ENCODE results near the gene PNRC1. TPM values are rescaled to one million over a fixed set of nuclear protein-coding genes. Genes with fewer than 3 reads are reported as not detected.
A peak's percentile ranks its signal among the peaks of the same experiment; 100 is the strongest.

PNRC1 gene
- total RNA-seq, 2 experiments from 2014 or later = 130 to 131 TPM

- ChIA-PET POLR2A (interaction anchor here (7.0 kb wide), 1 partner anchor 13 kb away, joined by 62 read pairs; the partner anchor contains the start of gene PNRC1), CTCF (no interaction called here)
- no peak for DNase-seq
- H3K36me3 Mint-ChIP-seq (ENCODE audit: low read depth) = no peaks in the 10 kb centered on the region
- H3K4me1 Mint-ChIP-seq = no peaks in the 10 kb centered on the region
- H3K27ac Mint-ChIP-seq = no peak overlapping the region
- no peak overlapping the region for H3K4me3 Mint-ChIP-seq
- no peaks in the 10 kb centered on the region for H3K9me3 Mint-ChIP-seq
- H3K27me3 Mint-ChIP-seq = peaks cover 12% of the 10 kb centered on the region
Measured at GRCh38 chr6:89066940-89067646, 13.5 kb upstream of the PNRC1 start.

DNA sequence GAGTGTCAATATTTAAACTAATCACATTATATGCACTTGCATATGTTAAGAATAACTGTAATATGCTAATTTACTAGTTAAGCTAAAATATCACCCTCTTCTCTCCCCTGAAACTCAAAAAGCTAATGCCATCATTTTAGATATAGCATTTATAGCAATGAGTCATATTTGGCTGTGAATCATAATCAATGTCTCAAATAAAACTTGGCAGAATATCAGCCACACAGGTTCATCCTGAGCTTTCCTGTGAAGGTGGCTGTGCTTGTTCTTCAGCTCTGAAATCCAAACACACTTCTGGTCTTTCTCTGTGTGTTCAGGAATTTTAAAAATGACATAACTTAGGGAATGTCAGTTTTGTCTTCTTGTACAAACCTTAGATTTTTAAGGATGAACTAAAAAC is 12.8 kb upstream of the PNRC1 start:
- DNase-seq = no peak
- Mint-ChIP-seq H3K36me3 (ENCODE audit: low read depth) (no peaks in the 10 kb centered on the region), H3K27me3 (peaks cover 12% of the 10 kb centered on the region), H3K4me3 (no peak overlapping the region), H3K9me3 (no peaks in the 10 kb centered on the region), H3K27ac (no peak overlapping the region), H3K4me1 (no peaks in the 10 kb centered on the region)
- ChIA-PET CTCF (no interaction called here), POLR2A (interaction anchor here (7.0 kb wide), 1 partner anchor 13 kb away, joined by 62 read pairs; the partner anchor contains the start of gene PNRC1)

- H3K27me3 Mint-ChIP-seq = peaks cover 12% of the 10 kb centered on the region
- POLR2A ChIA-PET = interaction anchor here (7.0 kb wide), 1 partner anchor 12 kb away, joined by 62 read pairs; the partner anchor contains the start of gene PNRC1
- H3K9me3 Mint-ChIP-seq = no peaks in the 10 kb centered on the region
- CTCF ChIA-PET = no interaction called here
- H3K4me3 Mint-ChIP-seq = no peak overlapping the region
- DNase-seq = no peak
- H3K27ac Mint-ChIP-seq = no peak overlapping the region
- H3K4me1 Mint-ChIP-seq = no peaks in the 10 kb centered on the region
- H3K36me3 Mint-ChIP-seq (ENCODE audit: low read depth) = no peaks in the 10 kb centered on the region
Measured at GRCh38 chr6:89068695-89069094, 11.9 kb upstream of the PNRC1 start.

- ChIA-PET POLR2A (interaction anchor here (7.0 kb wide), 1 partner anchor 11 kb away, joined by 62 read pairs; the partner anchor contains the start of gene PNRC1), CTCF (interaction anchor here (1.7 kb wide), 1 partner anchor 10 kb away, joined by 5 read pairs; no protein-coding TSS in a partner anchor)
- Mint-ChIP-seq H3K27me3 (peaks cover 12% of the 10 kb centered on the region), H3K9me3 (no peaks in the 10 kb centered on the region), H3K4me3 (no peak overlapping the region), H3K4me1 (no peaks in the 10 kb centered on the region), H3K27ac (no peak overlapping the region), H3K36me3 (ENCODE audit: low read depth) (no peaks in the 10 kb centered on the region)
- no peak for DNase-seq
Measured at GRCh38 chr6:89069536-89070163, 10.9 kb upstream of the PNRC1 start.

- no peak for DNase-seq
- CTCF ChIA-PET = interaction anchor here (1.7 kb wide), 1 partner anchor 8 kb away, joined by 5 read pairs; no protein-coding TSS in a partner anchor
- POLR2A ChIA-PET = interaction anchor here (7.0 kb wide), 1 partner anchor 9 kb away, joined by 62 read pairs; the partner anchor contains the start of gene PNRC1
- peaks cover 12% of the 10 kb centered on the region for H3K27me3 Mint-ChIP-seq
- H3K4me1 Mint-ChIP-seq = no peaks in the 10 kb centered on the region
- H3K27ac Mint-ChIP-seq = no peak overlapping the region
- H3K4me3 Mint-ChIP-seq = no peak overlapping the region
- no peaks in the 10 kb centered on the region for H3K9me3 Mint-ChIP-seq
- H3K36me3 Mint-ChIP-seq (ENCODE audit: low read depth) = no peaks in the 10 kb centered on the region
Measured at GRCh38 chr6:89071036-89071435, 9.5 kb upstream of the PNRC1 start.

- Mint-ChIP-seq H3K9me3 (no peaks in the 10 kb centered on the region), H3K4me3 (no peak overlapping the region), H3K4me1 (no peaks in the 10 kb centered on the region), H3K36me3 (ENCODE audit: low read depth) (no peaks in the 10 kb centered on the region), H3K27ac (no peak overlapping the region), H3K27me3 (peaks cover 4% of the 10 kb centered on the region)
- ChIA-PET POLR2A (interaction anchor here (0.8 to 7.0 kb wide), 3 partner anchors 7 to 73 kb away, joined by 3 to 62 read pairs (median 5); partner anchors contain the start of genes PM20D2 and PNRC1), CTCF (interaction anchor here (0.6 kb wide), 1 partner anchor 682 kb away, joined by 3 read pairs; no protein-coding TSS in a partner anchor)
- no peak for DNase-seq
Measured at GRCh38 chr6:89073014-89073620, 7.4 kb upstream of the PNRC1 start.

- Mint-ChIP-seq H3K27me3 (peaks cover 4% of the 10 kb centered on the region), H3K9me3 (no peaks in the 10 kb centered on the region), H3K4me3 (no peak overlapping the region), H3K36me3 (ENCODE audit: low read depth) (no peaks in the 10 kb centered on the region), H3K27ac (no peak overlapping the region), H3K4me1 (peaks cover 4% of the 10 kb centered on the region)
- ChIA-PET POLR2A (no interaction called here), CTCF (interaction anchor here (1.1 kb wide), 1 partner anchor 91 kb away, joined by 6 read pairs; no protein-coding TSS in a partner anchor)
- no peak for DNase-seq
Measured at GRCh38 chr6:89073840-89074239, 6.7 kb upstream of the PNRC1 start.

- CTCF ChIA-PET = interaction anchor here (0.6 to 3.2 kb wide), 17 partner anchors 9 to 297 kb away, joined by 3 to 32 read pairs (median 4); partner anchors contain the start of genes PM20D2, RNGTT and SRSF12
- peak; percentile 72 for DNase-seq
- peaks cover 28% of the 10 kb centered on the region for H3K4me1 Mint-ChIP-seq
- H3K9me3 Mint-ChIP-seq = no peaks in the 10 kb centered on the region
- H3K27ac Mint-ChIP-seq = peak overlapping the region; percentile 99
- peaks cover 30% of the 10 kb centered on the region for H3K36me3 Mint-ChIP-seq (ENCODE audit: low read depth)
- POLR2A ChIA-PET = interaction anchor here (0.8 to 9.9 kb wide), 42 partner anchors 9 to 1927 kb away, joined by 3 to 178 read pairs (median 4); partner anchors contain the start of genes LYRM2, ORC3, PM20D2 and RARS2
- H3K27me3 Mint-ChIP-seq = no peaks in the 10 kb centered on the region
- peak overlapping the region; percentile 82 for H3K4me3 Mint-ChIP-seq
Measured at GRCh38 chr6:89079511-89080234, 878 bp upstream of the PNRC1 start.

DNA sequence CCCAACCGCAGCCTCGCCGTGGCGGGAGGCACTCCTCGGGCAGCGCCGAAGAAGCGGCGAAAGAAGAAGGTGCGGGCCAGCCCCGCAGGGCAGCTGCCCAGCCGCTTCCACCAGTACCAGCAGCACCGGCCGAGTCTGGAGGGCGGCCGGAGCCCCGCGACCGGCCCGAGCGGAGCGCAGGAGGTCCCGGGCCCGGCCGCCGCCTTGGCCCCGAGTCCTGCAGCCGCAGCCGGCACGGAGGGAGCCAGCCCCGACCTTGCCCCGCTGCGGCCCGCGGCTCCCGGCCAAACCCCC is 525 bp downstream of the PNRC1 start:
- ChIA-PET POLR2A (interaction anchor here (0.7 to 9.9 kb wide), 28 partner anchors 9 to 1928 kb away, joined by 3 to 178 read pairs (median 6); partner anchors contain the start of genes AKIRIN2, LYRM2, MAP3K7 and ORC3), CTCF (interaction anchor here (0.8 to 3.2 kb wide), 9 partner anchors 22 to 291 kb away, joined by 3 to 32 read pairs (median 7); partner anchors contain the start of genes PM20D2 and RNGTT)
- Mint-ChIP-seq H3K36me3 (ENCODE audit: low read depth) (peaks cover 41% of the 10 kb centered on the region), H3K4me3 (peak overlapping the region; percentile 82), H3K27ac (peak overlapping the region; percentile 99), H3K27me3 (no peaks in the 10 kb centered on the region), H3K4me1 (peaks cover 34% of the 10 kb centered on the region), H3K9me3 (no peaks in the 10 kb centered on the region)
- no peak for DNase-seq

DNA sequence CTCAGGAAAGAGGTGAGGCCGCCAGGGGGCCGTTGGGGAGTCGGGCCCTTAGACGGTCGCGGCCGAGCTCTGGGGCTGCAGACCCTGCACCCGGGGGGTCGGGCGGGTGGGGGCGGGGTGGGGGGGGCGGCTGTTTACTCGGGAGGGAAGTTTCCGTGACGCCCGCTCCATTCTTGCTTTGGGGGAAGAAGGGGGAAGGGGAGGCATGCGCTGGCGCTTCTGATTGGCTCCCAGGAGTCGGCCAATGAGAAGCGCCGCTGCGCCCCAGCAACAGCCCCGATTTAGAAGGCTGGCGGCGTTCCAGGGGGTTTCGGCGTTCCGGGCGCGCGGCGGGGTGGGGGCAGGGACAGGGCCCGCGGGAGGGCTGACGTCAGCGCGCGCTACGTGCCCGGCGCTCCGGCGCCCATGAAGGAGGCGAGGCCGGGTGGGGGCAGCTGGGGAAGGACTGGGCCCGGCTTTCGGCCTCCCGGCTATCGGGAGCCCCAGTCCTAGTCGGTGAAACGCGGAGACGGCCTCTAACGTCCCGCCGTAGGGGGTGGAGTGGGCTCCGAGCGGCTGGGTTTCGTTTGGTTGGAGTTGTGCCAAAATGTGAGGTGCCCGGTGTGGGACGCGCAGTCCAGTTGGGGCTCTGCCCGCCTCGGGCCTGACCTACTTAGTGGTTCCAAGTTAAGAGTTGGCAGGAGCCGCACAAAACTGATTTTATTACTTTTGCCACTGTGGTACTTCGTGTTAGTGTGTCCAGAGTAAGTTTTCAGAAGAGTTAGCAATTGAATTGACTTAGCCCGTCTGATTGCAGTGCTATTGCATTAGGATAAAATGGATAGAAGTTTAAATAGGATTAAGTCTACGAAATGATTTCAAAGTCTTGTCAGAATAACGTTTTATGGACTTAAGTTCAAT is 1.1 kb downstream of the PNRC1 start:
- Mint-ChIP-seq H3K9me3 (no peaks in the 10 kb centered on the region), H3K27me3 (no peaks in the 10 kb centered on the region), H3K27ac (peak overlapping the region; percentile 78), H3K4me3 (peak overlapping the region; percentile 82), H3K4me1 (peaks cover 34% of the 10 kb centered on the region), H3K36me3 (ENCODE audit: low read depth) (peaks cover 44% of the 10 kb centered on the region)
- CTCF ChIA-PET = interaction anchor here (1.1 to 3.2 kb wide), 4 partner anchors 29 to 290 kb away, joined by 3 to 32 read pairs (median 6); partner anchors contain the start of gene PM20D2
- DNase-seq = peak; percentile 97
- POLR2A ChIA-PET = interaction anchor here (0.7 to 9.9 kb wide), 22 partner anchors 8 to 1505 kb away, joined by 3 to 178 read pairs (median 5); partner anchors contain the start of genes AKIRIN2, BACH2, LYRM2 and MAP3K7

GRCh38 chr6:89082486-89082891 is 1.9 kb downstream of the PNRC1 start:
- H3K36me3 Mint-ChIP-seq (ENCODE audit: low read depth) = peaks cover 50% of the 10 kb centered on the region
- H3K4me3 Mint-ChIP-seq = peak overlapping the region; percentile 82
- ChIA-PET POLR2A (interaction anchor here (0.7 to 9.9 kb wide), 12 partner anchors 11 to 1214 kb away, joined by 3 to 178 read pairs (median 15); partner anchors contain the start of genes BACH2, PM20D2, RNGTT and SRSF12), CTCF (interaction anchor here (0.9 to 2.0 kb wide), 3 partner anchors 10 to 289 kb away, joined by 3 to 8 read pairs (median 5); no protein-coding TSS in a partner anchor)
- DNase-seq = no peak
- H3K4me1 Mint-ChIP-seq = peaks cover 34% of the 10 kb centered on the region
- H3K9me3 Mint-ChIP-seq = no peaks in the 10 kb centered on the region
- H3K27me3 Mint-ChIP-seq = no peaks in the 10 kb centered on the region
- peak overlapping the region; percentile 78 for H3K27ac Mint-ChIP-seq

Measured in activated CD4-positive, alpha-beta memory T cell treated with anti-CD3 and anti-CD28 coated beads, Interleukin-2, amount 10 ng/mL, durations not matched to agents 7 days and 5 days (primary cell).